ENCODE results near the gene FIGN.

GRCh38 chr2:163571423-163572102, 164.2 kb downstream of the FIGN start:
- TF ChIP-seq REST (IDR thresholded peaks at IDR 0.05; ENCODE audit: low read depth), result no peak
- TF ChIP-seq CTCF (IDR thresholded peaks at IDR 0.05 in 2 of 3, conservative IDR thresholded peaks at IDR 0.05 in 1 of 3; ENCODE audit: borderline replicate concordance in 1 of 3, insufficient read depth in 1 of 3, low read depth in 2 of 3, low read length in 2 of 3), result no peak
- TF ChIP-seq POLR2A (IDR thresholded peaks at IDR 0.05; ENCODE audit: borderline replicate concordance, extremely low read depth, insufficient read depth, insufficient read length), result no peak
- TF ChIP-seq POLR2AphosphoS5 (IDR thresholded peaks at IDR 0.05; ENCODE audit: low read depth, low read length), result no peak
- no peak for TF ChIP-seq ATF3 (IDR thresholded peaks at IDR 0.05)
- no peak for TF ChIP-seq SIN3A (IDR thresholded peaks at IDR 0.05; ENCODE audit: low read depth)
- TF ChIP-seq CEBPB (IDR thresholded peaks at IDR 0.05; ENCODE audit: low read depth), result no peak
- no peak for TF ChIP-seq MAX (IDR thresholded peaks at IDR 0.05)
- no peak for TF ChIP-seq JUND (IDR thresholded peaks at IDR 0.05)
- TF ChIP-seq EZH2phosphoT487 (IDR thresholded peaks at IDR 0.05; ENCODE audit: borderline replicate concordance), result no peak

Measured in HCT116 (cell line).